H1 (cell line): ENCODE measurements around the gene FREM1. TPM values are rescaled to one million over a fixed set of nuclear protein-coding genes. Genes with fewer than 3 reads are reported as not detected.

ENCODE experiments used
- CTCF ChIA-PET: fragments of 300-600 bp; sonication (Branson Sonifier 250); formaldehyde crosslinking; loops from one replicate; lab custom pipeline; 2021; ENCODE audit not compliant: partially characterized antibody; lab: Charles Lee
- POLR2A ChIA-PET: fragments of 300-600 bp; sonication (Branson Sonifier 250); formaldehyde crosslinking; loops from one replicate; lab custom pipeline; 2021; ENCODE audit warnings: inconsistent platforms; ENCODE audit not compliant: partially characterized antibody; lab: Charles Lee
- DNase-seq, 2 experiments: peaks; one replicate each; pipeline versions ENCODE4 v3.0.0 to v3.0.0-alpha.2; 2010 to 2022; ENCODE audit warnings: low spot score in 2 of 2, low read depth in 1 of 2, mixed read lengths in 1 of 2
- FAIRE-seq: peaks from 2 replicates; lab custom pipeline; 2011; peaks lifted over from hg19 to GRCh38; lab: Jason Lieb, UNC
- H2AFZ ChIP-seq: 2 replicates; pipeline ENCODE4 v1.8.1; 2012; ENCODE audit warnings: low read length, inconsistent platforms
- H2AK5ac ChIP-seq: 2 replicates; pipeline ENCODE4 v1.6.1; 2013; ENCODE audit warnings: low read depth, low read length
- H2BK120ac ChIP-seq: replicated peaks from 2 replicates; pipeline ENCODE3; 2013; ENCODE audit warnings: low read depth, low read length, inconsistent platforms
- H2BK12ac ChIP-seq: 2 replicates; pipeline ENCODE4 v1.6.1; 2013; ENCODE audit warnings: low read depth, low read length
- H2BK15ac ChIP-seq: 2 replicates; pipeline ENCODE4 v1.6.1; 2013; ENCODE audit warnings: low read length
- H2BK20ac ChIP-seq: 2 replicates; pipeline ENCODE4 v1.6.1; 2013; ENCODE audit warnings: low read length
- H2BK5ac ChIP-seq: 2 replicates; pipeline ENCODE4 v1.6.1; 2013; ENCODE audit warnings: low read depth, low read length
- H3K14ac ChIP-seq: 2 replicates; pipeline ENCODE4 v1.6.1; 2013; ENCODE audit warnings: inconsistent platforms; ENCODE audit not compliant: insufficient read length
- H3K18ac ChIP-seq: 2 replicates; pipeline ENCODE4 v1.6.1; 2013; ENCODE audit warnings: low read length; ENCODE audit errors: extremely low read depth
- H3K23ac ChIP-seq: 2 replicates; pipeline ENCODE4 v1.6.1; 2013; ENCODE audit warnings: inconsistent platforms; ENCODE audit not compliant: insufficient read length
- H3K23me2 ChIP-seq: 2 replicates; pipeline ENCODE4 v1.6.1; 2013; ENCODE audit warnings: low read depth, low read length
- H3K27ac ChIP-seq: 2 replicates; pipeline ENCODE4 v1.6.1; 2011; ENCODE audit warnings: low read depth, low read length, inconsistent platforms
- H3K27me3 ChIP-seq, 4 experiments: replicated peaks in 1 of 4; 1 replicate in 1 of 4; 2 replicates in 3 of 4; pipeline versions ENCODE4 v1.6.1 to v1.8.1; 2011 to 2013; ENCODE audit warnings: low read length in 3 of 4, mild to moderate bottlenecking in 3 of 4, inconsistent platforms in 2 of 4, mixed read lengths in 2 of 4, moderate library complexity in 1 of 4; ENCODE audit not compliant: control insufficient read depth in 3 of 4, insufficient read depth in 3 of 4; ENCODE audit errors: extremely low read depth in 1 of 4
- H3K36me3 ChIP-seq, 4 experiments: 2 replicates each; pipeline versions ENCODE4 v1.6.1 to v1.8.1; 2011 to 2013; ENCODE audit warnings: mild to moderate bottlenecking in 4 of 4, low read length in 3 of 4, moderate library complexity in 2 of 4, control low read depth in 1 of 4, inconsistent platforms in 1 of 4; ENCODE audit not compliant: insufficient read depth in 4 of 4, control insufficient read depth in 2 of 4
- H3K4ac ChIP-seq: replicated peaks from 2 replicates; pipeline ENCODE3; 2013; ENCODE audit warnings: low read length, low read depth, mixed read lengths, inconsistent platforms; ENCODE audit not compliant: insufficient read length
- H3K4me1 ChIP-seq, 4 experiments: replicated peaks in 1 of 4; 1 replicate in 1 of 4; 2 replicates in 3 of 4; pipeline versions ENCODE4 v1.6.1 to v1.8.1; 2011 to 2013; ENCODE audit warnings: low read length in 3 of 4, inconsistent platforms in 2 of 4, mixed read lengths in 1 of 4; ENCODE audit not compliant: insufficient read depth in 4 of 4, control insufficient read depth in 3 of 4
- H3K4me2 ChIP-seq, 2 experiments: 2 replicates each; pipeline versions ENCODE4 v1.6.1 to v1.8.1; 2011 to 2013; ENCODE audit warnings: low read depth in 2 of 2, low read length in 2 of 2, control low read depth in 1 of 2, inconsistent platforms in 1 of 2, mild to moderate bottlenecking in 1 of 2; ENCODE audit not compliant: insufficient read depth in 1 of 2
- H3K4me3 ChIP-seq, 4 experiments: fragments of 200-600, 300-600 bp in 1 of 4; sonication (generic), shearing (Covaris generic), sonication (Bioruptor Twin) in 1 of 4; 2 replicates each; pipeline versions ENCODE4 v1.5.1 to v1.8.1; 2011 to 2016; ENCODE audit warnings: low read length in 4 of 4, low read depth in 3 of 4, control low read depth in 2 of 4, inconsistent platforms in 2 of 4, mild to moderate bottlenecking in 2 of 4, mixed read lengths in 1 of 4, moderate library complexity in 1 of 4; ENCODE audit not compliant: insufficient read depth in 2 of 4; ENCODE audit errors: extremely low read depth in 1 of 4
- H3K56ac ChIP-seq: replicated peaks from 2 replicates; pipeline ENCODE3; 2013; ENCODE audit warnings: low read depth, mild to moderate bottlenecking, mixed read lengths, low read length, inconsistent platforms; ENCODE audit not compliant: insufficient read length
- H3K79me1 ChIP-seq: 2 replicates; pipeline ENCODE4 v1.6.1; 2013; ENCODE audit warnings: low read depth, low read length, control low read depth
- H3K79me2 ChIP-seq, 2 experiments: 2 replicates each; pipeline versions ENCODE4 v1.6.1 to v1.8.1; 2012 to 2013; ENCODE audit warnings: low read length in 2 of 2, mild to moderate bottlenecking in 2 of 2, inconsistent platforms in 1 of 2; ENCODE audit not compliant: insufficient read depth in 2 of 2, control insufficient read depth in 1 of 2
- H3K9ac ChIP-seq, 4 experiments: replicated peaks in 1 of 4; 1 replicate in 1 of 4; 2 replicates in 3 of 4; pipeline versions ENCODE4 v1.6.1 to v1.8.1; 2011 to 2013; ENCODE audit warnings: low read depth in 3 of 4, low read length in 3 of 4, control low read depth in 2 of 4, mild to moderate bottlenecking in 2 of 4, moderate library complexity in 2 of 4, inconsistent platforms in 1 of 4; ENCODE audit errors: extremely low read depth in 1 of 4
- H3K9me3 ChIP-seq, 2 experiments: 2 replicates each; pipeline versions ENCODE4 v1.6.1 to v1.8.1; 2012 to 2013; ENCODE audit warnings: mild to moderate bottlenecking in 2 of 2, moderate library complexity in 2 of 2, control low read depth in 1 of 2, inconsistent platforms in 1 of 2, low read depth in 1 of 2, low read length in 1 of 2, mixed read lengths in 1 of 2; ENCODE audit not compliant: insufficient read depth in 2 of 2
- H4K20me1 ChIP-seq, 2 experiments: replicated peaks in 1 of 2; 2 replicates each; pipeline versions ENCODE3 to v1.8.1; 2011 to 2013; ENCODE audit warnings: inconsistent platforms in 2 of 2, low read length in 2 of 2, mild to moderate bottlenecking in 1 of 2; ENCODE audit not compliant: insufficient read depth in 2 of 2, control insufficient read depth in 1 of 2
- H4K5ac ChIP-seq: 2 replicates; pipeline ENCODE4 v1.6.1; 2013; ENCODE audit warnings: low read length, low read depth, mixed read lengths, inconsistent platforms; ENCODE audit not compliant: insufficient read length
- H4K8ac ChIP-seq: 2 replicates; pipeline ENCODE4 v1.8.0; 2013; ENCODE audit warnings: mild to moderate bottlenecking, moderate library complexity, low read length, inconsistent platforms; ENCODE audit not compliant: insufficient read depth; ENCODE audit errors: extremely low read depth
- H4K91ac ChIP-seq: replicated peaks from 2 replicates; pipeline ENCODE3; 2013; ENCODE audit warnings: low read length, mixed read lengths, inconsistent platforms; ENCODE audit not compliant: insufficient read length
- BACH1 ChIP-seq: IDR thresholded peaks from 2 replicates; pipeline ENCODE4 v1.6.1; 2012; ENCODE audit warnings: low read length, improper control_type of control experiment
- HDAC2 ChIP-seq, 2 experiments: fragments of 300-600 bp in 1 of 2; sonication (generic) in 1 of 2; IDR thresholded peaks; 2 replicates each; pipeline ENCODE4 v1.6.1; 2011 to 2012; ENCODE audit warnings: low read depth in 2 of 2, low read length in 2 of 2, mild to moderate bottlenecking in 2 of 2, moderate library complexity in 2 of 2, borderline replicate concordance in 1 of 2, inconsistent platforms in 1 of 2
- JUND ChIP-seq: IDR thresholded peaks from 2 replicates; pipeline ENCODE4 v1.6.1; 2011; ENCODE audit warnings: mild to moderate bottlenecking, improper control_type of control experiment, low read length
- KDM4A ChIP-seq: IDR thresholded peaks from one replicate; pipeline ENCODE4 v1.7.1; 2012; ENCODE audit warnings: low read depth, mild to moderate bottlenecking, moderate library complexity, low read length, inconsistent platforms; ENCODE audit not compliant: severe bottlenecking
- MAFK ChIP-seq: IDR thresholded peaks from 2 replicates; pipeline ENCODE4 v1.6.1; 2012; ENCODE audit warnings: low read depth, mild to moderate bottlenecking, improper control_type of control experiment, low read length
- NRF1 ChIP-seq: IDR thresholded peaks from 2 replicates; pipeline ENCODE4 v1.6.1; 2011; ENCODE audit warnings: mild to moderate bottlenecking, low read depth, low read length, improper control_type of control experiment
- SIX5 ChIP-seq: IDR thresholded peaks from 2 replicates; pipeline ENCODE4 v1.6.1; 2011; ENCODE audit warnings: mild to moderate bottlenecking, low read depth, low read length
- SP4 ChIP-seq: IDR thresholded peaks from 2 replicates; pipeline ENCODE4 v1.6.1; 2012; ENCODE audit warnings: low read length, inconsistent platforms
- WGBS, 2 experiments: shearing (Covaris generic) in 1 of 2; methylation state at CpG; one replicate each; pipeline versions ENCODE4 v1.1.6 to v1.1.7; 2013 to 2015; ENCODE audit warnings: low lambda C conversion rate in 2 of 2, mixed read lengths in 2 of 2, inconsistent platforms in 1 of 2, low coverage in 1 of 2, missing lambda C conversion rate in 1 of 2; ENCODE audit not compliant: insufficient replicate concordance in 2 of 2, insufficient coverage in 1 of 2, insufficient read length in 1 of 2; ENCODE audit errors: extremely low coverage in 1 of 2, missing lambda C conversion rate in 1 of 2; 5-methylcytosine and 5-hydroxymethylcytosine counted together
- polyA plus RNA-seq, 7 experiments: library from polyadenylated mRNA; depleted of rRNA in 3 of 7; stranded (reverse) in 5 of 7; unstranded in 2 of 7; fragments of >200 nt in 5 of 7; fragments of 200-250 nt in 2 of 7; gene quantifications; 1 replicate in 5 of 7; 2 replicates in 1 of 7; 4 replicates in 1 of 7; pipeline versions ENCODE4 v1.2.1 to v1.2.3, GENCODE V29; 2011 to 2013; ENCODE audit warnings: missing spikeins in 2 of 7, mixed read lengths in 2 of 7
- total RNA-seq: library from RNA; stranded (reverse); fragmentation: NEBNext Ultra II Directional; extraction: Animal tissue kit (Norgen Biotek cat#: 25700); gene quantifications from 2 replicates; pipeline ENCODE4 v1.2.1, GENCODE V29; 2021
- TF ChIP-seq, protein P1 (sequence below): IDR thresholded peaks from 2 replicates; pipeline ENCODE4 v1.6.1; 2012; ENCODE audit warnings: inconsistent platforms
- TF ChIP-seq, protein P2 (sequence below): IDR thresholded peaks from 2 replicates; pipeline ENCODE4 v1.6.1; 2012; ENCODE audit warnings: low read length, inconsistent platforms

FREM1 gene
- total and polyA plus RNA-seq, 2 of the 8 experiments (the other 6 are each of a cell fraction or from before 2014, with no cell fraction given) = 2.6 to 3.1 TPM

DNA sequence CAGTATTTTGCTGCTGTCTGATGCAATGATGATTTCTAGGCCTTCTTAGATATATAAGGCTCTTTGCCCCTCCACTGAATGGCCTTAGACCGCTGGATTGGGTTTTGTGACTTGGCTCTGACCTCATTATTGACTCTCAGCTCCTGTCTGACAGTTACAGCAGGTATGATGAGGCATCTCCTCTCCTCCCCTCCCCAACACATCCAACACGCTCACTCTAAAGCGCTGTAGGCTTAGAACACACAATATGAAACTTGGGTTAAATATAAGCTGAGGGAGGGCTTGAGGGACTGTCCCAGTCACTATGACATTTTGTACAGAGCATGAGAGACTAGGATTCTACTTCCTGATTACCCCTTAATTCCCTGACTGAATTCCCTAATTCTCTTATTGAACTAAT, 168.9 kb downstream of the FREM1 start:
- H3K4me1 ChIP-seq = no peaks in the 10 kb centered on the region
- H2BK120ac ChIP-seq = no peak overlapping the region
- no peak for FAIRE-seq
- H2BK12ac ChIP-seq = no peak overlapping the region
- CTCF ChIA-PET = interaction anchor here (0.6 to 1.6 kb wide), 3 partner anchors 29 to 276 kb away, joined by 3 read pairs; no protein-coding TSS in a partner anchor
- no peak overlapping the region for H4K5ac ChIP-seq
- H3K79me2 ChIP-seq = no peaks in the 10 kb centered on the region
- H3K9ac ChIP-seq = no peak overlapping the region
- no peaks in the 10 kb centered on the region for H3K27me3 ChIP-seq
- H2BK20ac ChIP-seq = no peak overlapping the region
- no peaks in the 10 kb centered on the region for H3K36me3 ChIP-seq
- no peaks in the 10 kb centered on the region for H3K9me3 ChIP-seq
- no peaks in the 10 kb centered on the region for H3K79me1 ChIP-seq
- H3K23me2 ChIP-seq = no peaks in the 10 kb centered on the region
- H3K4me3 ChIP-seq = no peak overlapping the region
- no peak overlapping the region for H3K4ac ChIP-seq
- no peak for DNase-seq
- H4K20me1 ChIP-seq = no peaks in the 10 kb centered on the region
- H3K56ac ChIP-seq = no peak overlapping the region
- H2BK5ac ChIP-seq = no peak overlapping the region
- H2AFZ ChIP-seq = no peak overlapping the region
- no peak overlapping the region for H4K91ac ChIP-seq
- 87% methylated on average over 3 of the region's 3 CpGs; no CpG with 5 or more reads in 1 of the 2 experiments for WGBS, 2 experiments
- no peak overlapping the region for H4K8ac ChIP-seq
- H3K23ac ChIP-seq = no peak overlapping the region
- no peak overlapping the region for H2AK5ac ChIP-seq
- H3K27ac ChIP-seq = no peak overlapping the region
- POLR2A ChIA-PET = no interaction called here
- H2BK15ac ChIP-seq = no peak overlapping the region
- H3K14ac ChIP-seq = no peak overlapping the region
- H3K4me2 ChIP-seq = no peak overlapping the region
- H3K18ac ChIP-seq = no peak overlapping the region
- TF ChIP-seq, protein P1, sequence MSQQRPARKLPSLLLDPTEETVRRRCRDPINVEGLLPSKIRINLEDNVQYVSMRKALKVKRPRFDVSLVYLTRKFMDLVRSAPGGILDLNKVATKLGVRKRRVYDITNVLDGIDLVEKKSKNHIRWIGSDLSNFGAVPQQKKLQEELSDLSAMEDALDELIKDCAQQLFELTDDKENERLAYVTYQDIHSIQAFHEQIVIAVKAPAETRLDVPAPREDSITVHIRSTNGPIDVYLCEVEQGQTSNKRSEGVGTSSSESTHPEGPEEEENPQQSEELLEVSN = no peak
- TF ChIP-seq MAFK (no peak), SIX5 (no peak), BACH1 (no peak), JUND (no peak), HDAC2 (IDR thresholded peaks at IDR 0.05; ENCODE audit: borderline replicate concordance in 1 of 2, low read depth in 2 of 2, low read length in 2 of 2) (no peak), KDM4A (no peak), NRF1 (no peak), SP4 (no peak)
- TF ChIP-seq, protein P2, sequence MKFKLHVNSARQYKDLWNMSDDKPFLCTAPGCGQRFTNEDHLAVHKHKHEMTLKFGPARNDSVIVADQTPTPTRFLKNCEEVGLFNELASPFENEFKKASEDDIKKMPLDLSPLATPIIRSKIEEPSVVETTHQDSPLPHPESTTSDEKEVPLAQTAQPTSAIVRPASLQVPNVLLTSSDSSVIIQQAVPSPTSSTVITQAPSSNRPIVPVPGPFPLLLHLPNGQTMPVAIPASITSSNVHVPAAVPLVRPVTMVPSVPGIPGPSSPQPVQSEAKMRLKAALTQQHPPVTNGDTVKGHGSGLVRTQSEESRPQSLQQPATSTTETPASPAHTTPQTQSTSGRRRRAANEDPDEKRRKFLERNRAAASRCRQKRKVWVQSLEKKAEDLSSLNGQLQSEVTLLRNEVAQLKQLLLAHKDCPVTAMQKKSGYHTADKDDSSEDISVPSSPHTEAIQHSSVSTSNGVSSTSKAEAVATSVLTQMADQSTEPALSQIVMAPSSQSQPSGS = no peak
